ENCODE data around the gene PHACTR3. TPM values are rescaled to one million over a fixed set of nuclear protein-coding genes. Genes with fewer than 3 reads are reported as not detected.
"Not testable (repeated sequence)": the region's sequence is repeated elsewhere in the genome, so short reads cannot be mapped to it uniquely, and the experiment has no call there.

Gene PHACTR3
- 0.10 TPM for total RNA-seq (2021; ENCODE audit: unreplicated experiment)
- polyA plus RNA-seq (2012; ENCODE audit: insufficient read length): not detected
- Bru-seq, nascent RNA: percentile 3 among the genes with signal in this experiment
- BruChase-seq, experiment 1, labeled RNA remaining after a 2-hour chase: percentile 2 among the genes with signal in this experiment
- BruChase-seq, experiment 2, labeled RNA remaining after a 6-hour chase: not detected
- long read RNA-seq: 0 reads

GRCh38 chr20:59603781-59604541 lies at the start of gene PHACTR3:
PHACTR3 (plus strand) TSS chr20:59604540; CDS start chr20:59605015, 475 bp downstream.
- in situ Hi-C loops (cut with HindIII; ENCODE audit: low pct_unique_long_range_greater_than_20kb, low sequenced_read_pairs): no loop called here
- DNase-seq (ENCODE audit: low read depth, low spot score) (no peak), ATAC-seq (0 out of 2 replicates have a peak, but pooled peaks have one; percentile 27)
- BruUV-seq (replicated peaks): no TSS peak
- CTCF ChIA-PET: no interaction called here
- Histone ChIP-seq H3K36me3 (ENCODE audit: control insufficient read depth, insufficient read depth, low read length) (no peaks in the 10 kb centered on the region), H3K4me1 (ENCODE audit: control insufficient read depth, insufficient read depth, low read length) (no peaks in the 10 kb centered on the region), H3K27me3 (ENCODE audit: control insufficient read depth, insufficient read depth, low read length) (peaks cover 31% of the 10 kb centered on the region), H3K27ac (ENCODE audit: low read length) (no peak within 1 kb of the TSS), H3K4me3 (ENCODE audit: low read depth in 2 of 2, low read length in 2 of 2) (no peak within 1 kb of the TSS; a peak in 1 of 4 replicates), H3K9me3 (ENCODE audit: control insufficient read depth, insufficient read depth, low read depth, low read length) (no peaks in the 10 kb centered on the region)
- intact Hi-C loops (cut with micrococcal nuclease; ENCODE audit: unreplicated experiment): no loop called here
- TF ChIP-seq POLR2AphosphoS5 (IDR thresholded peaks at IDR 0.05; ENCODE audit: low read depth, low read length) (no peak), CTCF (IDR thresholded peaks at IDR 0.05) (no peak), SIN3A (IDR thresholded peaks at IDR 0.05; ENCODE audit: borderline replicate concordance, insufficient read depth, low read depth, low read length) (no peak), TCF7L2 (IDR thresholded peaks at IDR 0.05; ENCODE audit: low read depth, low read length) (no peak), REST (IDR thresholded peaks at IDR 0.05; ENCODE audit: insufficient read depth in 1 of 2, low read depth in 2 of 2, low read length in 1 of 2) (no peak)
- POLR2A ChIA-PET: no interaction called here

GRCh38 chr20:59557733-59558529 lies 46.4 kb upstream of the PHACTR3 start:
- BruUV-seq (replicated peaks); H3K36me3 ChIP-seq (ENCODE audit: control insufficient read depth, insufficient read depth, low read length); H3K27me3 ChIP-seq (ENCODE audit: control insufficient read depth, insufficient read depth, low read length); ATAC-seq; in situ Hi-C loops (cut with HindIII; ENCODE audit: low pct_unique_long_range_greater_than_20kb, low sequenced_read_pairs); H3K4me1 ChIP-seq (ENCODE audit: control insufficient read depth, insufficient read depth, low read length); H3K27ac ChIP-seq (ENCODE audit: low read length); CTCF ChIA-PET; DNase-seq (ENCODE audit: low read depth, low spot score); POLR2A ChIA-PET; intact Hi-C loops (cut with micrococcal nuclease; ENCODE audit: unreplicated experiment); H3K4me3 ChIP-seq (ENCODE audit: low read depth in 2 of 2, low read length in 2 of 2); H3K9me3 ChIP-seq (ENCODE audit: control insufficient read depth, insufficient read depth, low read depth, low read length): not testable (repeated sequence)
